ENCODE results near the gene EIF3L. TPM values are rescaled to one million over a fixed set of nuclear protein-coding genes. Genes with fewer than 3 reads are reported as not detected.

Gene EIF3L
- total RNA-seq, 1 experiment from 2014 or later, result 739 TPM

- H3T11ph ChIP-seq (ENCODE audit: low read length), result no peak overlapping the region
- 0 out of 7 replicates have a peak overlapping the region, but pooled peaks of 1 of the 3 experiments have one; percentile 44 for H3K27ac Mint-ChIP-seq
- H3K27ac ChIP-seq (ENCODE audit: insufficient read length, low read depth, low read length), result no peak overlapping the region
- H3K4me1 Mint-ChIP-seq, result peaks cover 21 to 28% of the 10 kb centered on the region in 2 experiments
- no peak overlapping the region for H3K56ac ChIP-seq (ENCODE audit: insufficient read length, low read depth, low read length)
- no peaks in the 10 kb centered on the region for H3K27me3 Mint-ChIP-seq (ENCODE audit: low read depth)
- 0 out of 2 replicates have a peak, but pooled peaks cover 2% of the 10 kb centered on the region for H3K27me3 ChIP-seq (ENCODE audit: insufficient read depth, low read length)
- H3K23ac ChIP-seq (ENCODE audit: insufficient read length, low read depth, low read length), result no peak overlapping the region
- H4K20me1 ChIP-seq (ENCODE audit: control insufficient read depth, insufficient read depth, insufficient read length), result no peaks in the 10 kb centered on the region
- no peak overlapping the region for H3K18ac ChIP-seq (ENCODE audit: insufficient read length, low read depth, low read length)
- H4K91ac ChIP-seq (ENCODE audit: insufficient read length, low read depth, low read length), result no peak overlapping the region
- peaks cover 15% of the 10 kb centered on the region for H3K79me1 ChIP-seq (ENCODE audit: insufficient read depth, low read depth, low read length, poor library complexity, severe bottlenecking)
- H3K9me3 ChIP-seq (ENCODE audit: control insufficient read depth, low read depth, low read length), result no peaks in the 10 kb centered on the region
- no CpG with 5 or more reads among the region's 2 CpGs for WGBS (ENCODE audit: extremely low coverage, insufficient read length, low lambda C conversion rate)
- no peak overlapping the region for H3K4me2 ChIP-seq (ENCODE audit: insufficient read depth, insufficient read length, low read length)
- TF ChIP-seq, protein P1, sequence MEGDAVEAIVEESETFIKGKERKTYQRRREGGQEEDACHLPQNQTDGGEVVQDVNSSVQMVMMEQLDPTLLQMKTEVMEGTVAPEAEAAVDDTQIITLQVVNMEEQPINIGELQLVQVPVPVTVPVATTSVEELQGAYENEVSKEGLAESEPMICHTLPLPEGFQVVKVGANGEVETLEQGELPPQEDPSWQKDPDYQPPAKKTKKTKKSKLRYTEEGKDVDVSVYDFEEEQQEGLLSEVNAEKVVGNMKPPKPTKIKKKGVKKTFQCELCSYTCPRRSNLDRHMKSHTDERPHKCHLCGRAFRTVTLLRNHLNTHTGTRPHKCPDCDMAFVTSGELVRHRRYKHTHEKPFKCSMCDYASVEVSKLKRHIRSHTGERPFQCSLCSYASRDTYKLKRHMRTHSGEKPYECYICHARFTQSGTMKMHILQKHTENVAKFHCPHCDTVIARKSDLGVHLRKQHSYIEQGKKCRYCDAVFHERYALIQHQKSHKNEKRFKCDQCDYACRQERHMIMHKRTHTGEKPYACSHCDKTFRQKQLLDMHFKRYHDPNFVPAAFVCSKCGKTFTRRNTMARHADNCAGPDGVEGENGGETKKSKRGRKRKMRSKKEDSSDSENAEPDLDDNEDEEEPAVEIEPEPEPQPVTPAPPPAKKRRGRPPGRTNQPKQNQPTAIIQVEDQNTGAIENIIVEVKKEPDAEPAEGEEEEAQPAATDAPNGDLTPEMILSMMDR (conservative IDR thresholded peaks at IDR 0.05), result no peak
- peaks cover 6% of the 10 kb centered on the region for H3K23me2 ChIP-seq (ENCODE audit: insufficient read length, low read depth, low read length, poor library complexity, severe bottlenecking)
- no peak overlapping the region for H2BK5ac ChIP-seq (ENCODE audit: insufficient read length, low read length)
- no peak overlapping the region for H2BK20ac ChIP-seq (ENCODE audit: low read depth, low read length, poor library complexity, severe bottlenecking)
- H3K36me3 Mint-ChIP-seq (ENCODE audit: insufficient read depth in 1 of 3, low read depth in 3 of 3), result peaks cover 16 to 26% (median 21%) of the 10 kb centered on the region in 3 experiments; a peak in 6 of 7 replicates
- no peak overlapping the region for H3K4me3 Mint-ChIP-seq
- no peak overlapping the region for H2BK12ac ChIP-seq (ENCODE audit: insufficient read length, low read depth, low read length)
- H4K5ac ChIP-seq (ENCODE audit: insufficient read length, low read depth, low read length), result no peak overlapping the region
- H2BK15ac ChIP-seq (ENCODE audit: low read depth, low read length), result no peak overlapping the region
- H2AK5ac ChIP-seq (ENCODE audit: insufficient read length, low read length), result no peak overlapping the region
- no peak overlapping the region for H2AFZ ChIP-seq (ENCODE audit: low read length)
- H3K9ac ChIP-seq (ENCODE audit: extremely low read depth, insufficient read length, low read length), result no peak overlapping the region
- no peak overlapping the region for H3K14ac ChIP-seq (ENCODE audit: insufficient read depth, low read length)
- no peaks in the 10 kb centered on the region for H3K9me3 Mint-ChIP-seq
- no peak overlapping the region for H3K4ac ChIP-seq (ENCODE audit: low read depth, low read length)
- H4K8ac ChIP-seq (replicated peaks; ENCODE audit: insufficient read length, low read depth, low read length), result no peak overlapping the region
- H2BK120ac ChIP-seq (ENCODE audit: low read depth, low read length, poor library complexity, severe bottlenecking), result no peak overlapping the region
- H3K79me2 ChIP-seq (ENCODE audit: insufficient read depth, low read length), result peaks cover 10% of the 10 kb centered on the region
- no peaks in the 10 kb centered on the region for H3K4me1 ChIP-seq (ENCODE audit: insufficient read depth, low read length)
- DNase-seq, result no peak
Observed at GRCh38 chr22:37846433-37846832, 2.8 kb upstream of the EIF3L start.

Data from H9 (cell line).